VCaP (cell line): ENCODE measurements around the gene ARID4A.

ENCODE experiments used
- H3K27ac ChIP-seq: fragments of 450-650 bp; 2 replicates; pipeline ENCODE4 v1.5.1; 2017
- CTCF ChIP-seq: fragments of 450-650 bp; conservative IDR thresholded peaks from 2 replicates; pipeline ENCODE4 v1.5.1; 2017; ENCODE audit warnings: mild to moderate bottlenecking, moderate library complexity

ARID4A gene

GRCh38 chr14:58296726-58297125 lies 1.6 kb upstream of the ARID4A start:
- no peak for TF ChIP-seq CTCF
- H3K27ac ChIP-seq = peak overlapping the region; percentile 92

- TF ChIP-seq CTCF = no peak
- H3K27ac ChIP-seq = peak overlapping the region; percentile 92
Observed at GRCh38 chr14:58297412-58297761, 968 bp upstream of the ARID4A start.

- TF ChIP-seq CTCF = no peak
- peak overlapping the region; percentile 92 for H3K27ac ChIP-seq
Observed at GRCh38 chr14:58297762-58298476, 436 bp upstream of the ARID4A start.

GRCh38 chr14:58299401-58300330 lies 1.3 kb downstream of the ARID4A start:
- H3K27ac ChIP-seq = peak overlapping the region; percentile 92
- TF ChIP-seq CTCF = no peak

- no peak for TF ChIP-seq CTCF
Observed at GRCh38 chr14:58301416-58301815, 3.1 kb downstream of the ARID4A start.

GRCh38 chr14:58305730-58306129 lies 7.4 kb downstream of the ARID4A start:
- H3K27ac ChIP-seq = no peak overlapping the region
- no peak for TF ChIP-seq CTCF

More at GRCh38 chr14:58301416-58301815, 3.1 kb downstream of the ARID4A start:
- no peak overlapping the region for H3K27ac ChIP-seq

- no peak overlapping the region for H3K27ac ChIP-seq
- TF ChIP-seq CTCF = no peak
Observed at GRCh38 chr14:58307597-58308316, 9.4 kb downstream of the ARID4A start.
